Liver (tissue), 9 donors: ENCODE measurements around the gene RAB4A. TPM values are rescaled to one million over a fixed set of nuclear protein-coding genes. Genes with fewer than 3 reads are reported as not detected.

Experiments used
- DNase-seq: peaks from one replicate; pipeline ENCODE4 v3.0.0-alpha.2; 2017; ENCODE audit warnings: low spot score
- H3K27ac ChIP-seq, 2 donors: one replicate each; pipeline ENCODE4 v1.7.0; 2013; ENCODE audit warnings: inconsistent platforms in 2 of 2, low read length in 2 of 2, control low read depth in 1 of 2, low read depth in 1 of 2, mild to moderate bottlenecking in 1 of 2
- H3K27me3 ChIP-seq, 4 donors: one replicate each; pipeline versions ENCODE4 v1.6.1 to v1.7.0; 2013; ENCODE audit warnings: low read length in 3 of 4, inconsistent platforms in 1 of 4, mild to moderate bottlenecking in 1 of 4, moderate library complexity in 1 of 4; ENCODE audit not compliant: control insufficient read depth in 4 of 4, insufficient read depth in 4 of 4
- H3K36me3 ChIP-seq, 4 donors: one replicate each; pipeline versions ENCODE4 v1.6.1 to v1.7.0; 2013; ENCODE audit warnings: low read length in 3 of 4, mild to moderate bottlenecking in 3 of 4, low read depth in 1 of 4, moderate library complexity in 1 of 4; ENCODE audit not compliant: control insufficient read depth in 4 of 4, insufficient read depth in 3 of 4
- H3K4me1 ChIP-seq, 4 donors: one replicate each; pipeline versions ENCODE4 v1.6.1 to v1.7.0; 2013; ENCODE audit warnings: low read length in 3 of 4, mild to moderate bottlenecking in 3 of 4, moderate library complexity in 1 of 4; ENCODE audit not compliant: control insufficient read depth in 4 of 4, insufficient read depth in 4 of 4
- H3K4me3 ChIP-seq, 3 donors: one replicate each; pipeline versions ENCODE4 v1.6.1 to v1.7.0; 2013; ENCODE audit warnings: low read length in 3 of 3, control low read depth in 1 of 3, low read depth in 1 of 3, mild to moderate bottlenecking in 1 of 3
- H3K9ac ChIP-seq, 2 donors: one replicate each; pipeline ENCODE4 v1.7.0; 2013; ENCODE audit warnings: low read length in 2 of 2, mild to moderate bottlenecking in 2 of 2, moderate library complexity in 2 of 2, control low read depth in 1 of 2, low read depth in 1 of 2
- H3K9me3 ChIP-seq, 4 donors: one replicate each; pipeline versions ENCODE4 v1.6.1 to v1.7.0; 2013; ENCODE audit warnings: low read length in 3 of 4; ENCODE audit not compliant: control insufficient read depth in 4 of 4
- ATF3 ChIP-seq: IDR thresholded peaks from 2 replicates; pipeline ENCODE4 v1.6.1; 2016; ENCODE audit warnings: antibody characterized with exemption
- CTCF ChIP-seq: fragments of 150-350 bp; IDR thresholded peaks from 2 replicates; pipeline ENCODE4 v1.5.1; 2017; ENCODE audit warnings: improper control_type of control experiment, low read depth, low read length; ENCODE audit not compliant: missing input control
- EGR1 ChIP-seq, 2 donors: IDR thresholded peaks; 2 replicates each; pipeline ENCODE4 v1.6.1; 2016 to 2018; ENCODE audit warnings: antibody characterized with exemption in 2 of 2, low read depth in 2 of 2
- FOXA1 ChIP-seq: IDR thresholded peaks from 2 replicates; pipeline ENCODE4 v1.6.1; 2016; ENCODE audit warnings: antibody characterized with exemption
- FOXA2 ChIP-seq: IDR thresholded peaks from 2 replicates; pipeline ENCODE4 v1.6.1; 2016; ENCODE audit warnings: antibody characterized with exemption
- HNF4A ChIP-seq, 2 donors: conservative IDR thresholded peaks; 2 replicates each; pipeline ENCODE4 v1.6.1; 2016; ENCODE audit warnings: antibody characterized with exemption in 2 of 2, mild to moderate bottlenecking in 2 of 2
- HNF4G ChIP-seq: IDR thresholded peaks from 2 replicates; pipeline ENCODE4 v1.6.1; 2016; ENCODE audit warnings: antibody characterized with exemption
- JUND ChIP-seq, 2 donors: IDR thresholded peaks; 2 replicates each; pipeline ENCODE4 v1.6.1; 2016; ENCODE audit warnings: antibody characterized with exemption in 2 of 2
- MAX ChIP-seq: IDR thresholded peaks from 2 replicates; pipeline ENCODE4 v1.6.1; 2016; ENCODE audit warnings: antibody characterized with exemption
- NR2F2 ChIP-seq: IDR thresholded peaks from 2 replicates; pipeline ENCODE4 v1.6.1; 2016; ENCODE audit warnings: antibody characterized with exemption
- RAD21 ChIP-seq, 2 donors: IDR thresholded peaks; 2 replicates each; pipeline ENCODE4 v1.6.1; 2016; ENCODE audit warnings: antibody characterized with exemption in 2 of 2, mild to moderate bottlenecking in 2 of 2
- REST ChIP-seq: IDR thresholded peaks from 2 replicates; pipeline ENCODE4 v1.6.1; 2016; ENCODE audit warnings: antibody characterized with exemption, mild to moderate bottlenecking
- RXRA ChIP-seq, 2 donors: IDR thresholded peaks; 2 replicates each; pipeline ENCODE4 v1.6.1; 2017 to 2018; ENCODE audit warnings: antibody characterized with exemption in 2 of 2, mild to moderate bottlenecking in 1 of 2
- SP1 ChIP-seq: IDR thresholded peaks from 2 replicates; pipeline ENCODE4 v1.6.1; 2018; ENCODE audit warnings: antibody characterized with exemption, mild to moderate bottlenecking
- TAF1 ChIP-seq: conservative IDR thresholded peaks from 2 replicates; pipeline ENCODE4 v1.6.1; 2016; ENCODE audit warnings: antibody characterized with exemption, mild to moderate bottlenecking
- ZBTB33 ChIP-seq: IDR thresholded peaks from 2 replicates; pipeline ENCODE4 v1.6.1; 2016; ENCODE audit warnings: antibody characterized with exemption
- WGBS: extraction: QIAGEN DNeasy Blood & Tissue Kit; methylation state at CpG from one replicate; pipeline ENCODE4 v1.1.7; 2013; 5-methylcytosine and 5-hydroxymethylcytosine counted together
- polyA plus RNA-seq, 2 donors: library from polyadenylated mRNA; stranded (reverse) in 1 of 2; unstranded in 1 of 2; fragments of 200-250 nt in 1 of 2; fragments of >200 nt in 1 of 2; fragmentation: Nextera tagmentation in 1 of 2; extraction: Ambion mirVana in 1 of 2; gene quantifications; one replicate each; pipeline versions ENCODE4 v1.2.1 to v1.2.3, GENCODE V29; 2013 to 2015
- total RNA-seq, 2 donors: library from RNA; depleted of rRNA; stranded (reverse); fragments of >200 nt; gene quantifications; one replicate each; pipeline ENCODE4 v1.2.3, GENCODE V29; 2014
- donor health status: healthy.
- donor health status: healthy.
- donor health status: healthy.
- donor health status: healthy.
- donor health status: healthy.

Gene RAB4A
- total and polyA plus RNA-seq, 4 donors, result 16.5 to 51.9 (median 29.5) TPM

GRCh38 chr1:229296541-229296941, 25.6 kb downstream of the RAB4A start:
- Histone ChIP-seq H3K27ac (no peak overlapping the region), H3K9ac (no peak overlapping the region), H3K9me3 (no peaks in the 10 kb centered on the region), H3K36me3 (peaks cover 5 to 22% (median 20%) of the 10 kb centered on the region in 4 donors), H3K4me3 (no peak overlapping the region), H3K27me3 (no peaks in the 10 kb centered on the region), H3K4me1 (peaks cover 0 to 22% (median 18%) of the 10 kb centered on the region in 4 donors)
- TF ChIP-seq HNF4G (no peak), CTCF (no peak), NR2F2 (no peak), TAF1 (no peak), FOXA2 (no peak), MAX (no peak), EGR1 (IDR thresholded peaks at IDR 0.05; ENCODE audit: low read depth in 2 of 2) (no peak), REST (no peak)
- DNase-seq, result no peak
- WGBS, result 91% methylated on average over 3 of the region's 3 CpGs

- Histone ChIP-seq H3K9me3 (no peaks in the 10 kb centered on the region), H3K4me3 (no peak overlapping the region), H3K4me1 (peaks cover 0 to 22% (median 18%) of the 10 kb centered on the region in 4 donors), H3K27ac (no peak overlapping the region), H3K27me3 (no peaks in the 10 kb centered on the region), H3K36me3 (peaks cover 4 to 25% (median 21%) of the 10 kb centered on the region in 4 donors), H3K9ac (no peak overlapping the region)
- WGBS, result 68% methylated on average over 1 of the region's 1 CpG
- no peak for TF ChIP-seq REST
- TF ChIP-seq ZBTB33, result no peak
- TF ChIP-seq NR2F2, result no peak
- TF ChIP-seq SP1, result no peak
- no peak for TF ChIP-seq ATF3
- no peak for TF ChIP-seq TAF1
- TF ChIP-seq RXRA (IDR thresholded peaks at IDR 0.05), result no peak
- TF ChIP-seq JUND (IDR thresholded peaks at IDR 0.05), result no peak
- TF ChIP-seq RAD21 (IDR thresholded peaks at IDR 0.05), result no peak
- no peak for TF ChIP-seq HNF4G
- TF ChIP-seq EGR1 (IDR thresholded peaks at IDR 0.05; ENCODE audit: low read depth in 2 of 2), result no peak
- no peak for TF ChIP-seq FOXA1
- TF ChIP-seq MAX, result no peak
- no peak for TF ChIP-seq HNF4A (conservative IDR thresholded peaks at IDR 0.05)
- DNase-seq, result no peak
Measured at GRCh38 chr1:229297746-229298145, 26.8 kb downstream of the RAB4A start.
